Liver (tissue), 9 donors: ENCODE results near the gene TFAP2A. TPM values are rescaled to one million over a fixed set of nuclear protein-coding genes. Genes with fewer than 3 reads are reported as not detected.

Source experiments
- DNase-seq: peaks from one replicate; pipeline ENCODE4 v3.0.0-alpha.2; 2017; ENCODE audit warnings: low spot score
- H3K27ac ChIP-seq, 2 donors: one replicate each; pipeline ENCODE4 v1.7.0; 2013; ENCODE audit warnings: inconsistent platforms in 2 of 2, low read length in 2 of 2, control low read depth in 1 of 2, low read depth in 1 of 2, mild to moderate bottlenecking in 1 of 2
- H3K27me3 ChIP-seq, 4 donors: one replicate each; pipeline versions ENCODE4 v1.6.1 to v1.7.0; 2013; ENCODE audit warnings: low read length in 3 of 4, inconsistent platforms in 1 of 4, mild to moderate bottlenecking in 1 of 4, moderate library complexity in 1 of 4; ENCODE audit not compliant: control insufficient read depth in 4 of 4, insufficient read depth in 4 of 4
- H3K36me3 ChIP-seq, 4 donors: one replicate each; pipeline versions ENCODE4 v1.6.1 to v1.7.0; 2013; ENCODE audit warnings: low read length in 3 of 4, mild to moderate bottlenecking in 3 of 4, low read depth in 1 of 4, moderate library complexity in 1 of 4; ENCODE audit not compliant: control insufficient read depth in 4 of 4, insufficient read depth in 3 of 4
- H3K4me1 ChIP-seq, 4 donors: one replicate each; pipeline versions ENCODE4 v1.6.1 to v1.7.0; 2013; ENCODE audit warnings: low read length in 3 of 4, mild to moderate bottlenecking in 3 of 4, moderate library complexity in 1 of 4; ENCODE audit not compliant: control insufficient read depth in 4 of 4, insufficient read depth in 4 of 4
- H3K4me3 ChIP-seq, 3 donors: one replicate each; pipeline versions ENCODE4 v1.6.1 to v1.7.0; 2013; ENCODE audit warnings: low read length in 3 of 3, control low read depth in 1 of 3, low read depth in 1 of 3, mild to moderate bottlenecking in 1 of 3
- H3K9ac ChIP-seq, 2 donors: one replicate each; pipeline ENCODE4 v1.7.0; 2013; ENCODE audit warnings: low read length in 2 of 2, mild to moderate bottlenecking in 2 of 2, moderate library complexity in 2 of 2, control low read depth in 1 of 2, low read depth in 1 of 2
- H3K9me3 ChIP-seq, 4 donors: one replicate each; pipeline versions ENCODE4 v1.6.1 to v1.7.0; 2013; ENCODE audit warnings: low read length in 3 of 4; ENCODE audit not compliant: control insufficient read depth in 4 of 4
- CTCF ChIP-seq: fragments of 150-350 bp; IDR thresholded peaks from 2 replicates; pipeline ENCODE4 v1.5.1; 2017; ENCODE audit warnings: improper control_type of control experiment, low read depth, low read length; ENCODE audit not compliant: missing input control
- EGR1 ChIP-seq, 2 donors: IDR thresholded peaks; 2 replicates each; pipeline ENCODE4 v1.6.1; 2016 to 2018; ENCODE audit warnings: antibody characterized with exemption in 2 of 2, low read depth in 2 of 2
- FOXA1 ChIP-seq: IDR thresholded peaks from 2 replicates; pipeline ENCODE4 v1.6.1; 2016; ENCODE audit warnings: antibody characterized with exemption
- FOXA2 ChIP-seq: IDR thresholded peaks from 2 replicates; pipeline ENCODE4 v1.6.1; 2016; ENCODE audit warnings: antibody characterized with exemption
- GABPA ChIP-seq, 2 donors: IDR thresholded peaks in 1 of 2; conservative IDR thresholded peaks in 1 of 2; 2 replicates each; pipeline ENCODE4 v1.6.1; 2016; ENCODE audit warnings: antibody characterized with exemption in 2 of 2, mild to moderate bottlenecking in 1 of 2, moderate library complexity in 1 of 2
- HNF4A ChIP-seq, 2 donors: conservative IDR thresholded peaks; 2 replicates each; pipeline ENCODE4 v1.6.1; 2016; ENCODE audit warnings: antibody characterized with exemption in 2 of 2, mild to moderate bottlenecking in 2 of 2
- HNF4G ChIP-seq: IDR thresholded peaks from 2 replicates; pipeline ENCODE4 v1.6.1; 2016; ENCODE audit warnings: antibody characterized with exemption
- JUND ChIP-seq, 2 donors: IDR thresholded peaks; 2 replicates each; pipeline ENCODE4 v1.6.1; 2016; ENCODE audit warnings: antibody characterized with exemption in 2 of 2
- NR2F2 ChIP-seq: IDR thresholded peaks from 2 replicates; pipeline ENCODE4 v1.6.1; 2016; ENCODE audit warnings: antibody characterized with exemption
- RAD21 ChIP-seq, 2 donors: IDR thresholded peaks; 2 replicates each; pipeline ENCODE4 v1.6.1; 2016; ENCODE audit warnings: antibody characterized with exemption in 2 of 2, mild to moderate bottlenecking in 2 of 2
- RXRA ChIP-seq, 2 donors: IDR thresholded peaks; 2 replicates each; pipeline ENCODE4 v1.6.1; 2017 to 2018; ENCODE audit warnings: antibody characterized with exemption in 2 of 2, mild to moderate bottlenecking in 1 of 2
- SP1 ChIP-seq: IDR thresholded peaks from 2 replicates; pipeline ENCODE4 v1.6.1; 2018; ENCODE audit warnings: antibody characterized with exemption, mild to moderate bottlenecking
- TAF1 ChIP-seq: conservative IDR thresholded peaks from 2 replicates; pipeline ENCODE4 v1.6.1; 2016; ENCODE audit warnings: antibody characterized with exemption, mild to moderate bottlenecking
- YY1 ChIP-seq: IDR thresholded peaks from 2 replicates; pipeline ENCODE4 v1.6.1; 2016; ENCODE audit warnings: antibody characterized with exemption, mild to moderate bottlenecking
- polyA plus RNA-seq, 2 donors: library from polyadenylated mRNA; stranded (reverse) in 1 of 2; unstranded in 1 of 2; fragments of 200-250 nt in 1 of 2; fragments of >200 nt in 1 of 2; fragmentation: Nextera tagmentation in 1 of 2; extraction: Ambion mirVana in 1 of 2; gene quantifications; one replicate each; pipeline versions ENCODE4 v1.2.1 to v1.2.3, GENCODE V29; 2013 to 2015
- total RNA-seq, 2 donors: library from RNA; depleted of rRNA; stranded (reverse); fragments of >200 nt; gene quantifications; one replicate each; pipeline ENCODE4 v1.2.3, GENCODE V29; 2014
- TF ChIP-seq, protein P1 (sequence below): IDR thresholded peaks from 2 replicates; pipeline ENCODE4 v1.6.1; 2016; ENCODE audit warnings: antibody characterized with exemption
- TF ChIP-seq, protein P2 (sequence below): IDR thresholded peaks from 2 replicates; pipeline ENCODE4 v1.6.1; 2016; ENCODE audit warnings: antibody characterized with exemption
- TF ChIP-seq, protein P3 (sequence below): IDR thresholded peaks from 2 replicates; pipeline ENCODE4 v1.6.1; 2016; ENCODE audit warnings: antibody characterized with exemption
- TF ChIP-seq, protein P4 (sequence below): IDR thresholded peaks from 2 replicates; pipeline ENCODE4 v1.6.1; 2016; ENCODE audit warnings: antibody characterized with exemption, mild to moderate bottlenecking
- donor health status: healthy.
- donor health status: healthy.
- donor health status: healthy.
- donor health status: healthy.
- donor health status: healthy.

TFAP2A gene
- total and polyA plus RNA-seq, 4 donors = 0.03 to 0.08 TPM; not detected in 2

DNA sequence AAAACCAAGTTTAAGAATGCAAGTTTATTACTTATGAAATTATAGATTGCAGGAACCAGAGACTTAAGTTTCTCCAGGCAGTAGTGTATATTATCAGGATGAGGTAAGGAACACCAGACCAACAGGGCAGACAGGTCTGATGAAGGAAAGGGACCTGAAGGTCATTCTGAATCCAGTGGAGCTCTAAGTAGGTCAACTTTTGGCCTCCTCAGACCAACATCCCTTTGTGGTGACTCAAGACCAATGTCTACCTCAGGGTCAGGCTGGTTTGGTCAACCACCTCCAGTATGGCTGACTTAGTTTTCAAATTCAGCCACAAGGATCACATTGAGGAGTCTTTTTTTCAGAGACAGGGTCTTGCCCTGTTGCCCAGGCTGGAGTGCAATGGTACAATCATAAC, 38.7 kb upstream of the TFAP2A start:
- Histone ChIP-seq H3K36me3 (no peaks in the 10 kb centered on the region), H3K4me3 (no peak overlapping the region), H3K27me3 (no peaks in the 10 kb centered on the region), H3K27ac (no peak overlapping the region), H3K4me1 (no peaks in the 10 kb centered on the region), H3K9me3 (no peaks in the 10 kb centered on the region), H3K9ac (no peak overlapping the region)
- no peak for DNase-seq
- TF ChIP-seq FOXA2 (no peak), TAF1 (no peak), RXRA (IDR thresholded peaks at IDR 0.05) (no peak), GABPA (IDR thresholded peaks at IDR 0.05 in 1 of 2, conservative IDR thresholded peaks at IDR 0.05 in 1 of 2) (no peak), EGR1 (IDR thresholded peaks at IDR 0.05; ENCODE audit: low read depth in 2 of 2) (no peak), HNF4G (no peak), RAD21 (IDR thresholded peaks at IDR 0.05) (no peak), SP1 (no peak), CTCF (no peak), YY1 (no peak), JUND (IDR thresholded peaks at IDR 0.05) (no peak), HNF4A (conservative IDR thresholded peaks at IDR 0.05) (no peak), NR2F2 (no peak), FOXA1 (no peak)
- TF ChIP-seq, protein P1, sequence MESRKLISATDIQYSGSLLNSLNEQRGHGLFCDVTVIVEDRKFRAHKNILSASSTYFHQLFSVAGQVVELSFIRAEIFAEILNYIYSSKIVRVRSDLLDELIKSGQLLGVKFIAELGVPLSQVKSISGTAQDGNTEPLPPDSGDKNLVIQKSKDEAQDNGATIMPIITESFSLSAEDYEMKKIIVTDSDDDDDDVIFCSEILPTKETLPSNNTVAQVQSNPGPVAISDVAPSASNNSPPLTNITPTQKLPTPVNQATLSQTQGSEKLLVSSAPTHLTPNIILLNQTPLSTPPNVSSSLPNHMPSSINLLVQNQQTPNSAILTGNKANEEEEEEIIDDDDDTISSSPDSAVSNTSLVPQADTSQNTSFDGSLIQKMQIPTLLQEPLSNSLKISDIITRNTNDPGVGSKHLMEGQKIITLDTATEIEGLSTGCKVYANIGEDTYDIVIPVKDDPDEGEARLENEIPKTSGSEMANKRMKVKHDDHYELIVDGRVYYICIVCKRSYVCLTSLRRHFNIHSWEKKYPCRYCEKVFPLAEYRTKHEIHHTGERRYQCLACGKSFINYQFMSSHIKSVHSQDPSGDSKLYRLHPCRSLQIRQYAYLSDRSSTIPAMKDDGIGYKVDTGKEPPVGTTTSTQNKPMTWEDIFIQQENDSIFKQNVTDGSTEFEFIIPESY = no peak
- TF ChIP-seq, protein P2, sequence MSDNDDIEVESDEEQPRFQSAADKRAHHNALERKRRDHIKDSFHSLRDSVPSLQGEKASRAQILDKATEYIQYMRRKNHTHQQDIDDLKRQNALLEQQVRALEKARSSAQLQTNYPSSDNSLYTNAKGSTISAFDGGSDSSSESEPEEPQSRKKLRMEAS = no peak
- TF ChIP-seq, protein P3, sequence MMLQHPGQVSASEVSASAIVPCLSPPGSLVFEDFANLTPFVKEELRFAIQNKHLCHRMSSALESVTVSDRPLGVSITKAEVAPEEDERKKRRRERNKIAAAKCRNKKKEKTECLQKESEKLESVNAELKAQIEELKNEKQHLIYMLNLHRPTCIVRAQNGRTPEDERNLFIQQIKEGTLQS = no peak
- TF ChIP-seq, protein P4, sequence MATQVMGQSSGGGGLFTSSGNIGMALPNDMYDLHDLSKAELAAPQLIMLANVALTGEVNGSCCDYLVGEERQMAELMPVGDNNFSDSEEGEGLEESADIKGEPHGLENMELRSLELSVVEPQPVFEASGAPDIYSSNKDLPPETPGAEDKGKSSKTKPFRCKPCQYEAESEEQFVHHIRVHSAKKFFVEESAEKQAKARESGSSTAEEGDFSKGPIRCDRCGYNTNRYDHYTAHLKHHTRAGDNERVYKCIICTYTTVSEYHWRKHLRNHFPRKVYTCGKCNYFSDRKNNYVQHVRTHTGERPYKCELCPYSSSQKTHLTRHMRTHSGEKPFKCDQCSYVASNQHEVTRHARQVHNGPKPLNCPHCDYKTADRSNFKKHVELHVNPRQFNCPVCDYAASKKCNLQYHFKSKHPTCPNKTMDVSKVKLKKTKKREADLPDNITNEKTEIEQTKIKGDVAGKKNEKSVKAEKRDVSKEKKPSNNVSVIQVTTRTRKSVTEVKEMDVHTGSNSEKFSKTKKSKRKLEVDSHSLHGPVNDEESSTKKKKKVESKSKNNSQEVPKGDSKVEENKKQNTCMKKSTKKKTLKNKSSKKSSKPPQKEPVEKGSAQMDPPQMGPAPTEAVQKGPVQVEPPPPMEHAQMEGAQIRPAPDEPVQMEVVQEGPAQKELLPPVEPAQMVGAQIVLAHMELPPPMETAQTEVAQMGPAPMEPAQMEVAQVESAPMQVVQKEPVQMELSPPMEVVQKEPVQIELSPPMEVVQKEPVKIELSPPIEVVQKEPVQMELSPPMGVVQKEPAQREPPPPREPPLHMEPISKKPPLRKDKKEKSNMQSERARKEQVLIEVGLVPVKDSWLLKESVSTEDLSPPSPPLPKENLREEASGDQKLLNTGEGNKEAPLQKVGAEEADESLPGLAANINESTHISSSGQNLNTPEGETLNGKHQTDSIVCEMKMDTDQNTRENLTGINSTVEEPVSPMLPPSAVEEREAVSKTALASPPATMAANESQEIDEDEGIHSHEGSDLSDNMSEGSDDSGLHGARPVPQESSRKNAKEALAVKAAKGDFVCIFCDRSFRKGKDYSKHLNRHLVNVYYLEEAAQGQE = no peak
